NCI-H82 (cell line): Measurements from ENCODE around the gene PAX3.

Experiments used
- DNase-seq: peaks from one replicate; lab custom pipeline; 2025; lab: John Stamatoyannopoulos, UW

PAX3 gene

GRCh38 chr2:222269132-222269531 lies 29.7 kb downstream of the PAX3 start:
- no peak for DNase-seq

DNA sequence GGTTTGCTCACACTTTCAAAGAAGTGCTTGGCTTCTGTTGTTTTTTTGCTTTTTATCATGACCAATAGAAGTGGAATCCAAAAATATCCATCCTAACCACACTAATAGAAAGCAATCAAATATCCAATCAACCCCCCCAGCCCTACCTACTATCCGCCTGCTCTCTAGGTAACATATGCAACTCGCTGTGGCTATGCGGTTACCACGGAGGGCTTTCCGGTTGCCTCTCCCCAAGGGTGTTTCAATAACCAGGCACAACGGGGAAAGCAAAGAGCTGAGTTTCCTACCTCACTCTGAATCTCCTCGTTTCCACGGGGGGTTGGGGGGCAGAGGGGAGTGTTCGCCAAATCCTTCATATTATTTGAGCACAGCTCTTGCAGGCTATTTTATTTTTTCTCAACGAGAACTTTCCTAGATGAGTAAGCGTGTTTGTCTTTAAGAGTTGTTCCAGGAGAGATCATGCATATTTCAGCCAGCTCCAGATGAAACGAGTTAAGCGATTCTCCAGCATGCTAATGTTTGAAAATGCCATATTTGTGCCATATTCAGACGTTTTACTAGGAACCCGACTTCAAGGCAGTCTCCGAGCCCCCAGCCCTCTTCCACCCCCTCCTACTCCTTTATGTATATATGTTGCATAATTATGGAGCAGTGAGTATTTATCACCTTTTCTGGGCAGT lies 30.3 kb downstream of the PAX3 start:
- DNase-seq = no peak

- DNase-seq = no peak
These were observed 33.9 kb downstream of the PAX3 start for GRCh38 chr2:222264791-222265320.

GRCh38 chr2:222261504-222261903 lies 37.3 kb downstream of the PAX3 start:
- no peak for DNase-seq

GRCh38 chr2:222257645-222258044 lies 41.2 kb downstream of the PAX3 start:
- no peak for DNase-seq

DNA sequence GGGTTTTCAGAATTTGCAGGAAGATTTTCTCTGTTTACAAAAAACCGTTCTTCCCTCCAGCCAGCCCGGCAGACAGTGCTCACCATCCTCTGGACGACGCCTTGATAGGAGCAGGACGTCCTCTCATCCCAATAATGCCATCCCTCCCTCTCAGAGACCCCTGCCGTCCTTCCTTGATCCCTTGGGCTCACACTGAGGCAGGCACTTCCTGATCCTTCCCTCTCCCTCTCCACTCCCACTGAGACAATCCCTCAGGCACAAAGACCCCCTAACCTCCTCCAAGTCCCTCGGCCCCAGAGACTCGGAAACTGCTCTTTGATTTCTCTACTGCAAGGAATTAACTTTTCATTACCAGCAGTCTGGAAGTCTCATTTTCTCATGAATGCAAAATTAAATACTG lies 42.5 kb downstream of the PAX3 start:
- DNase-seq = no peak

GRCh38 chr2:222255090-222255489 lies 43.7 kb downstream of the PAX3 start:
- no peak for DNase-seq

- DNase-seq = no peak
These were observed 48.5 kb downstream of the PAX3 start for GRCh38 chr2:222250313-222250712.

DNA sequence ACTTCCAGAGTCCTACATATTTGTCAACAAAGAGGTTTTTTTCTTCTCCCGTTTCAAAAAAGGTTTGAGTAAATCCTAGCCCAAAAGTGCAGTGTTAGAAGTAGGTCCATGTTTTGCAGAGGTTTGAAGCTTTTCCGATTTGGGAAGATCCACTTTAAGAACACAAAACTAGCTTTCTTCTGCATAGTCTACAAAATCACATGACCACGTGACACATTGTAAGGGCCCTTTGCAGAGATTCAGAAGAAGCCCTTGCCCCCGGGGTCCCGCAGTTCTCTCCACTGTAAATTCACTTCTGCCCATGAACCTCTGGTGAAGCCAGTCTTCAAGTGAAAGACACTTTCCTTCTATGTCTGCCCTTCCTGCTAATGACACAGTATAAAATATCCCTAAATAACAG lies 49.4 kb downstream of the PAX3 start:
- DNase-seq = no peak

- DNase-seq = no peak
These were observed 50.0 kb downstream of the PAX3 start for GRCh38 chr2:222248818-222249217.

- no peak for DNase-seq
These were observed 50.5 kb downstream of the PAX3 start for GRCh38 chr2:222248256-222248655.

DNA sequence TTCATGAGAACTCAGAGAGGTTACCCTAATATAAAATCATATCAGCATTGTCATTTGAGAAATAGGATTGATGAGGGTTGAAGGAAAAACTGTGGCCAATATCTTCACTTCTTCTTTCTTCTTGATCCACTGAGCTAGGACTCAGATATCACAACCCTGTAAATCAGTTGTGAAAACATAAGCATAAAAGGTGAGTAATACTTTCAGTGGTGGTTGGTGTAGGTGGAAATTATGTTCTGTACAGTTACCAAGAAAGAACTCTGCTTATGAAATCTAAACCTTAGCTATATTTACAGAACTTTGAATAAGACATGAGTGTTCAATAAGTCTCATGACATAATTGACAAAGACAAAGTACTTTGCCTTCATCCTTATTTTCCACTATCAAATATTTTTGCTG lies 56.3 kb downstream of the PAX3 start:
- DNase-seq = no peak

GRCh38 chr2:222241128-222241870 lies 57.5 kb downstream of the PAX3 start:
- peak; percentile 47 for DNase-seq

DNA sequence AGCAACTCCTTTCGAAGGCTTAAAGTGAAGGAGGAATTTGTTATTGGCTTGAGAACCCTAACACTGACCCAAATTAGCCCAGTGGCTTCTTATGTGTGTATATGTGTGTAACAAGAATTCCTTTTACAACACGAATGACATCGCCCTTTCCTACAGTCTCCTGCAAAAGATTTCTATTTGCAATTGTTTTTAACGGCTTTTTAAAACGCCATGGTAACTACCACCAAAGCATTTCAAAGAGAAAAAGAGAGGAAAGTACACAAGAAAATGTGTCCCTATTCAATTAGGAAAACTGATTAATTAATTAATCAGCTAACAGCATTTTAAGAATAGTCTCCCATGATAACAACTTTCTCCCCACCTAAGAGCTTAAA lies 58.1 kb downstream of the PAX3 start:
- no peak for DNase-seq

GRCh38 chr2:222239945-222240675 lies 58.7 kb downstream of the PAX3 start:
- no peak for DNase-seq

DNA sequence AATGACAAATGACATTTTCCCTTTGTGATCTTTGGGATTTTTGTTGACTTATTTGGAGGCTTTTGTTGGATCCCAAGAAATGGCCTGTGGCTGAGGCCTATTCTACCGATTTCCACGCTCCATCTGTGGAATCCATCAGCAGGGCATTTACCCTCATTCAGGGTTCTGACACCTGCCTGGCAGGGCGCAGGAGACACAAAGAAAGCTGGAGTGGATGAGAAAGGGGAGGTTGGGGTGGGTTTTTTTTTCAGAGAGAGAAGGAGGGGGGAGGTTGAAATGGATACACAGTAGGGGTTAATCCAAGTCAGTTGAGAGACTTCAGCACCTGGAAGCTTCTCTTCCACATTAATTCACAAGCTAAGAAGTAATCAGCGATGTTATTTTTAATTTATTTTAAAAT lies 59.7 kb downstream of the PAX3 start:
- DNase-seq = no peak

GRCh38 chr2:222238072-222238471 lies 60.7 kb downstream of the PAX3 start:
- no peak for DNase-seq

DNA sequence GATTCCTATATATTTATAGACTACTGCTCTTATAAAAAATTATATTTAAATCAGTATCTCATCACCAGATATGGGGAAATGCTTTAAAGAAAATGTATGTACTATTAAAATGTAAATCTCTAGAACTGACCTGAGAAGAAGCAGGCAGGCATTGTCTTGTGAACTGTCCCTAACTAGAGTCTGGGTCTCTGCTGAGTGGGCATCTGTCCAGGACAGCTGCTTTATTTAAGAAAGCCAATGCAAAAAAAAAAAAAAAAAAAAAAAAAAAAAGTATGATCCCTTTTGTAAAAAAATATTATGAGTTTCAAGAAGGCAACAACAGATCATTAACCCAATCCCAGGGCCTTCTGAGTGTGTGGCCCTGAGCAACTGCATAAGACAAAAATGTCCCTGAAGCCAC lies 66.0 kb downstream of the PAX3 start:
- peak; percentile 32 for DNase-seq

- DNase-seq = peak; percentile 96
These were observed 66.4 kb downstream of the PAX3 start for GRCh38 chr2:222232372-222232771.

DNA sequence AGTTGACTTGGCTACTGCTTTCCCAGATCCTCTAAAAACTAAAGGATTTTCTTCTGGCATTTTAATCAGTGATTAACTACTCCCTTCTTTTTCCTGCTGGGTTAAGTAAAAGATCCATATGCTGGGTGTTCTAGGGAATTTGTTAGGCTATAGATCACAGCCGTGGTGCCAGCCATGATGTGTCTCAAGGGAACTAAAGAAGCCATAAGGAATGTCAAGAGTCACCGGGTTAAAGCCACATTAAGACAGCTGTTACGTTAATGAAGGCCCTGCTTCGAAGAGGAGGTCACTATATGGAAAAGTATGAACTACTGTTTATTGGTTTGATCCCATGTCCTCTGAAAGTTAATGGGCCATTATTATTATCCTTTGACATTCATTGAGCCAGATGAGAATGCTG lies 70.7 kb downstream of the PAX3 start:
- DNase-seq = peak; percentile 95

DNA sequence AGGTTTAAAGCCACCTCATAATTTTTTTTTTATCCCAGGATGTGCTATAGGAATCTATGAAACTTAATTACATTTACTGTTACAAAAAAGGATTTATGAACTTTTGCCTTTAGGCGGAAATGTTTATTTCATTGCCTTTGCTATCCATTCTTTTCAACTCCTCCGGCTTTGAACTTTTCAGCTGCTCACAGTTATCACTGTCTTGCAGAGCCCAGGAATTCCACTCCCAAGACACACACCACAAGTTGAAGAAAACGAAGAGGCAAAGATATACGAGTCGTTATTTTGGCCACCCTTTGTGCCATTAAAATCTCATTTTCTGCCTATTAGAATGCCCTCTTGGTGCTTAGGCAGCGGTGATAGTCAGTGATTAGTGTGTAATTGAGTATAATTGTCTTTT lies 80.0 kb downstream of the PAX3 start:
- DNase-seq = no peak

- no peak for DNase-seq
These were observed 81.1 kb downstream of the PAX3 start for GRCh38 chr2:222217712-222218111.

- DNase-seq = no peak
These were observed 83.9 kb downstream of the PAX3 start for GRCh38 chr2:222214885-222215284.
